ENCODE measurements around the gene AMBP.

Gene AMBP

DNA sequence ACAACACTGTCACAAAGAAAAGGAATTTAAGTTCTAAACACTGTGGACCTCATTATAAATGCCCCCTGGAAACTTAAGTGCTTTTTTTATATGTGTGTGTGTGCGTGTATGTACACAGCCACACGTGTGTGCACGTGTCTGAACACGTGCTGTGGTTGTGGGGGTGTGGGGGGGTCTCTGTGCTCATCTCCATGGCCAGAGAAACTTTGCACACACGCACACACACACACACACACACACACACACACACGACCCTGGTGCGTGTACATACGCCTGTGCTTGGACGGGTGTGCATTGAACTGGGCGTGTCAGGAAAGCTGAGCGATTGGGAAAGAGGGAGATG lies 27.9 kb downstream of the AMBP start:
- Histone ChIP-seq H3K4me1 (ENCODE audit: low read length) (no peaks in the 10 kb centered on the region), H3K9ac (ENCODE audit: low read length) (no peak overlapping the region), H3K9me3 (replicated peaks; ENCODE audit: insufficient read depth, low read length) (no peaks in the 10 kb centered on the region), H3K9me2 (replicated peaks; ENCODE audit: insufficient read depth, low read length) (no peaks in the 10 kb centered on the region), H3K27me3 (replicated peaks; ENCODE audit: insufficient read depth, low read length) (no peaks in the 10 kb centered on the region), H2AFZ (ENCODE audit: low read length) (no peak overlapping the region), H3K4me3 (ENCODE audit: low read length) (no peak overlapping the region), H3K36me3 (replicated peaks; ENCODE audit: insufficient read depth, low read length) (no peaks in the 10 kb centered on the region), H3K27ac (ENCODE audit: low read length) (no peak overlapping the region), H4K20me1 (ENCODE audit: insufficient read depth, low read length) (no peaks in the 10 kb centered on the region), H3K4me2 (ENCODE audit: low read depth, low read length) (no peak overlapping the region), H3F3A (ENCODE audit: insufficient read depth, low read length) (no peaks in the 10 kb centered on the region), H3K79me2 (ENCODE audit: low read length) (no peaks in the 10 kb centered on the region)
- TF ChIP-seq EZH2 (optimal IDR thresholded peaks at IDR 0.05; ENCODE audit: low read depth, low read length): no peak
- TF ChIP-seq EZH2phosphoT487 (IDR thresholded peaks at IDR 0.05; ENCODE audit: low read length): no peak
- TF ChIP-seq, protein P1, sequence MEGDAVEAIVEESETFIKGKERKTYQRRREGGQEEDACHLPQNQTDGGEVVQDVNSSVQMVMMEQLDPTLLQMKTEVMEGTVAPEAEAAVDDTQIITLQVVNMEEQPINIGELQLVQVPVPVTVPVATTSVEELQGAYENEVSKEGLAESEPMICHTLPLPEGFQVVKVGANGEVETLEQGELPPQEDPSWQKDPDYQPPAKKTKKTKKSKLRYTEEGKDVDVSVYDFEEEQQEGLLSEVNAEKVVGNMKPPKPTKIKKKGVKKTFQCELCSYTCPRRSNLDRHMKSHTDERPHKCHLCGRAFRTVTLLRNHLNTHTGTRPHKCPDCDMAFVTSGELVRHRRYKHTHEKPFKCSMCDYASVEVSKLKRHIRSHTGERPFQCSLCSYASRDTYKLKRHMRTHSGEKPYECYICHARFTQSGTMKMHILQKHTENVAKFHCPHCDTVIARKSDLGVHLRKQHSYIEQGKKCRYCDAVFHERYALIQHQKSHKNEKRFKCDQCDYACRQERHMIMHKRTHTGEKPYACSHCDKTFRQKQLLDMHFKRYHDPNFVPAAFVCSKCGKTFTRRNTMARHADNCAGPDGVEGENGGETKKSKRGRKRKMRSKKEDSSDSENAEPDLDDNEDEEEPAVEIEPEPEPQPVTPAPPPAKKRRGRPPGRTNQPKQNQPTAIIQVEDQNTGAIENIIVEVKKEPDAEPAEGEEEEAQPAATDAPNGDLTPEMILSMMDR (IDR thresholded peaks at IDR 0.05; ENCODE audit: low read length): no peak
- no peak for DNase-seq

DNA sequence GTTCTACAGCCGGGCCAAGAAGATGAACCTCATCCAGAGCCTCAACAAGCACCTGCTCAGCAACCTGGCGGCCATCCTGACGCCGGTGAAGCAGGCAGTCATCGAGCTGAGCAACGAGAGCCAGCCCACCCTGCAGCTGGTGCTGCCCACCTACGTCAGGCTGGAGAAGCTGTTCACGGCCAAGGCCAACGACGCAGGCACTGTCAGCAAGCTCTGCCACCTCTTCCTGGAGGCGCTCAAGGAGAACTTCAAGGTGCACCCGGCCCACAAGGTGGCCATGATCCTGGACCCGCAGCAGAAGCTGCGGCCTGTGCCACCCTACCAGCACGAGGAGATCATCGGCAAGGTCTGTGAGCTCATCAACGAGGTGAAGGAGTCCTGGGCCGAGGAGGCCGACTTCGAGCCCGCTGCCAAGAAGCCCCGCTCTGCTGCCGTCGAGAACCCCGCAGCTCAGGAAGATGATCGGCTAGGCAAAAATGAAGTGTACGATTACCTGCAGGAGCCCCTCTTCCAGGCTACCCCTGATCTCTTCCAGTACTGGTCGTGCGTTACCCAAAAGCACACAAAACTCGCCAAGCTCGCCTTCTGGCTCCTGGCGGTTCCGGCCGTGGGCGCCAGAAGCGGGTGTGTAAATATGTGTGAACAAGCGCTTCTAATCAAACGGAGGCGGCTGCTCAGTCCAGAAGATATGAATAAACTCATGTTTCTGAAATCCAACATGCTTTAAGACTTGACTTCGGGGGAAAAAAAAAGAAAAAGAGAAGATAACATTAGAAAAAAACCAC lies 28.5 kb downstream of the AMBP start:
- no peak for DNase-seq
- H3K4me1 ChIP-seq (ENCODE audit: low read length): no peaks in the 10 kb centered on the region

GRCh38 chr9:114048533-114049415 lies 29.3 kb downstream of the AMBP start:
- H3K9me3 ChIP-seq (replicated peaks; ENCODE audit: insufficient read depth, low read length): no peaks in the 10 kb centered on the region
- TF ChIP-seq EZH2 (optimal IDR thresholded peaks at IDR 0.05; ENCODE audit: low read depth, low read length) (no peak), EZH2phosphoT487 (IDR thresholded peaks at IDR 0.05; ENCODE audit: low read length) (no peak)
- TF ChIP-seq, protein P1 (IDR thresholded peaks at IDR 0.05; ENCODE audit: low read length): no peak
- no peak overlapping the region for H3K4me2 ChIP-seq (ENCODE audit: low read depth, low read length)
- H2AFZ ChIP-seq (ENCODE audit: low read length): no peak overlapping the region
- H3K36me3 ChIP-seq (replicated peaks; ENCODE audit: insufficient read depth, low read length): no peaks in the 10 kb centered on the region
- H3K4me3 ChIP-seq (ENCODE audit: low read length): no peak overlapping the region
- no peaks in the 10 kb centered on the region for H3K9me2 ChIP-seq (replicated peaks; ENCODE audit: insufficient read depth, low read length)
- H3F3A ChIP-seq (ENCODE audit: insufficient read depth, low read length): no peaks in the 10 kb centered on the region
- no peaks in the 10 kb centered on the region for H3K4me1 ChIP-seq (ENCODE audit: low read length)
- H3K9ac ChIP-seq (ENCODE audit: low read length): no peak overlapping the region
- no peaks in the 10 kb centered on the region for H3K79me2 ChIP-seq (ENCODE audit: low read length)
- H3K27ac ChIP-seq (ENCODE audit: low read length): no peak overlapping the region
- DNase-seq: no peak
- H3K27me3 ChIP-seq (replicated peaks; ENCODE audit: insufficient read depth, low read length): no peaks in the 10 kb centered on the region
- no peaks in the 10 kb centered on the region for H4K20me1 ChIP-seq (ENCODE audit: insufficient read depth, low read length)

More for the DNA sequence above, 28.5 kb downstream of the AMBP start:
- Histone ChIP-seq H4K20me1 (ENCODE audit: insufficient read depth, low read length) (no peaks in the 10 kb centered on the region), H3F3A (ENCODE audit: insufficient read depth, low read length) (no peaks in the 10 kb centered on the region), H3K9me3 (replicated peaks; ENCODE audit: insufficient read depth, low read length) (no peaks in the 10 kb centered on the region), H2AFZ (ENCODE audit: low read length) (no peak overlapping the region), H3K9ac (ENCODE audit: low read length) (no peak overlapping the region), H3K27me3 (replicated peaks; ENCODE audit: insufficient read depth, low read length) (no peaks in the 10 kb centered on the region), H3K27ac (ENCODE audit: low read length) (no peak overlapping the region), H3K4me2 (ENCODE audit: low read depth, low read length) (no peak overlapping the region), H3K9me2 (replicated peaks; ENCODE audit: insufficient read depth, low read length) (no peaks in the 10 kb centered on the region), H3K36me3 (replicated peaks; ENCODE audit: insufficient read depth, low read length) (no peaks in the 10 kb centered on the region), H3K79me2 (ENCODE audit: low read length) (no peaks in the 10 kb centered on the region), H3K4me3 (ENCODE audit: low read length) (no peak overlapping the region)
- TF ChIP-seq EZH2phosphoT487 (IDR thresholded peaks at IDR 0.05; ENCODE audit: low read length) (no peak), EZH2 (optimal IDR thresholded peaks at IDR 0.05; ENCODE audit: low read depth, low read length) (no peak)
- TF ChIP-seq, protein P1 (IDR thresholded peaks at IDR 0.05; ENCODE audit: low read length): no peak

Measured in MM.1S (cell line).